DMS53 (cell line): ENCODE measurements around the gene TAF1B.
A peak's percentile ranks its signal among the peaks of the same experiment; 100 is the strongest.

Experiments
- DNase-seq: peaks from one replicate; lab custom pipeline; 2025; lab: John Stamatoyannopoulos, UW

The TAF1B gene

GRCh38 chr2:9966491-9967022 is 123.3 kb downstream of the TAF1B start:
- no peak for DNase-seq

GRCh38 chr2:9967053-9967775 is 123.9 kb downstream of the TAF1B start:
- no peak for DNase-seq

GRCh38 chr2:9968553-9969497 is 125.6 kb downstream of the TAF1B start:
- no peak for DNase-seq

- no peak for DNase-seq
Observed at GRCh38 chr2:9970200-9971044, 127.1 kb downstream of the TAF1B start.

GRCh38 chr2:9971105-9971818 is 128.0 kb downstream of the TAF1B start:
- no peak for DNase-seq

GRCh38 chr2:9971890-9972289 is 128.6 kb downstream of the TAF1B start:
- DNase-seq: no peak

GRCh38 chr2:9972621-9973479 is 129.6 kb downstream of the TAF1B start:
- no peak for DNase-seq

GRCh38 chr2:9973690-9974089 is 130.4 kb downstream of the TAF1B start:
- DNase-seq: no peak

GRCh38 chr2:9974343-9974742 is 131.1 kb downstream of the TAF1B start:
- DNase-seq: no peak

GRCh38 chr2:9975328-9975727 is 132.1 kb downstream of the TAF1B start:
- peak; percentile 77 for DNase-seq

- peak; percentile 66 for DNase-seq
Observed at GRCh38 chr2:9975805-9976447, 132.7 kb downstream of the TAF1B start.

GRCh38 chr2:9979977-9980376 is 136.7 kb downstream of the TAF1B start:
- no peak for DNase-seq

- no peak for DNase-seq
Observed at GRCh38 chr2:9980520-9980919, 137.2 kb downstream of the TAF1B start.

GRCh38 chr2:9981655-9982054 is 138.4 kb downstream of the TAF1B start:
- no peak for DNase-seq

GRCh38 chr2:9982248-9982647 is 139.0 kb downstream of the TAF1B start:
- no peak for DNase-seq

GRCh38 chr2:9982891-9983290 is 139.6 kb downstream of the TAF1B start:
- no peak for DNase-seq

GRCh38 chr2:9983401-9984216 is 140.3 kb downstream of the TAF1B start:
- peak; percentile 4 for DNase-seq
